HG03460 (cell line): ENCODE data around the gene IL1RN.
A peak's percentile ranks its signal among the peaks of the same experiment; 100 is the strongest.

Experiments
- ATAC-seq: cut with Tn5 transposase; IDR thresholded peaks from one replicate; pipeline ENCODE4 v1.9.1; 2021; ENCODE audit not compliant: unreplicated experiment

IL1RN gene

GRCh38 chr2:113172721-113173541 lies 45.5 kb downstream of the IL1RN start:
- ATAC-seq, result no peak

- peak; percentile 76 for ATAC-seq
Measured at GRCh38 chr2:113173542-113174375, 46.4 kb downstream of the IL1RN start, which contains the start of gene PSD4. PSD4 (plus strand) TSS chr2:113173971; CDS start chr2:113182457, 8,486 bp downstream.

- ATAC-seq, result no peak
Measured at GRCh38 chr2:113174376-113174750, 47.0 kb downstream of the IL1RN start.

GRCh38 chr2:113175042-113175628 lies 47.7 kb downstream of the IL1RN start:
- peak; percentile 65 for ATAC-seq

- no peak for ATAC-seq
Measured at GRCh38 chr2:113175736-113176695, 48.6 kb downstream of the IL1RN start.

GRCh38 chr2:113176696-113177355 lies 49.4 kb downstream of the IL1RN start:
- no peak for ATAC-seq

GRCh38 chr2:113178069-113178746 lies 50.8 kb downstream of the IL1RN start:
- no peak for ATAC-seq

GRCh38 chr2:113178891-113179290 lies 51.5 kb downstream of the IL1RN start:
- ATAC-seq, result no peak

GRCh38 chr2:113179446-113180045 lies 52.1 kb downstream of the IL1RN start:
- ATAC-seq, result no peak

- no peak for ATAC-seq
Measured at GRCh38 chr2:113180131-113180946, 52.9 kb downstream of the IL1RN start.

GRCh38 chr2:113181258-113182051 lies 54.1 kb downstream of the IL1RN start:
- no peak for ATAC-seq

- no peak for ATAC-seq
Measured at GRCh38 chr2:113182471-113183260, 55.3 kb downstream of the IL1RN start.

GRCh38 chr2:113183264-113183663 lies 55.9 kb downstream of the IL1RN start:
- ATAC-seq, result no peak
